Measurements from ENCODE around the gene PRMT3. TPM values are rescaled to one million over a fixed set of nuclear protein-coding genes. Genes with fewer than 3 reads are reported as not detected.

The PRMT3 gene
- total RNA-seq, 1 experiment from 2014 or later, result 22.8 TPM

DNA sequence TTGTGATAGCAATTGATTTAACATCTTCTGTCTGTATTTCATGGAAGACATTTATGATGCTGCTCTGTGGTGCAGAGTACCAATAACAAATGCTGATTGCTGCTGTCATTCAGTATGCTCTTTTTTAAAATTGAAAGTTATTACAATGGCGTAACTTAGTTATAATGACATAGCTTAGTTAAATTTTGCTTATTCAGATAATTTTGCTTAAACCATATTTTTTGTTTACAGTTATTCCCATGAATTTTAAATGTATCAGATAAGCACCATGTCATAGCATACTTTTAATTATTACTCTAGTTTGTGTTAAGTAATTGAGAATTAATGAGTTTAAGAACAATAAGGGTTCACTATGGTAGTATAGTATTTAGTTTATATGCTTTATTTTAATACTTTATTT, 15.5 kb downstream of the PRMT3 start:
- Histone ChIP-seq H3K4me3 (no peak overlapping the region), H3K9me3 (replicated peaks) (no peaks in the 10 kb centered on the region), H3K4me1 (replicated peaks) (no peaks in the 10 kb centered on the region), H3K27ac (no peak overlapping the region), H3K27me3 (replicated peaks) (no peaks in the 10 kb centered on the region), H3K36me3 (peaks cover 27% of the 10 kb centered on the region)
- no peak for DNase-seq (ENCODE audit: low read depth in 1 of 2, low spot score in 2 of 2)

DNA sequence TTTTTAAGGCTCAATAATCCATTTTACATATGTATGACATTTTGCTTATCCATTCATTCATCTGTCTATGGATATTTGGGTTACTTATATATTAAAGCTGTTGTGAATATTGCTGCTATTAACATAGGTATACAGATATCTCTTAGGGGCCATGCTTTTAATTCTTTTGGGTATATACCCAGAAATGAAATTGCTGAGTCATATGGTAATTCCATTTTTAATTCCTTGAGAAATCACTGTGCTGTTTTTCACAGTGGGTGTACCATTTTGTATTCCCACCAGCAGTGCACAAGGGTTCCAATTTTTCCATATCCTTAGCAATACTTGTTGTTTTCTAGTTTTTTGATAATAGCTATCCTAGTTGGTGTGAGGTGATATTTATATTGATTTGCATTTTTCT, 19.0 kb downstream of the PRMT3 start:
- no peak overlapping the region for H3K4me3 ChIP-seq
- no peak overlapping the region for H3K27ac ChIP-seq
- H3K4me1 ChIP-seq (replicated peaks), result no peaks in the 10 kb centered on the region
- no peaks in the 10 kb centered on the region for H3K9me3 ChIP-seq (replicated peaks)
- H3K36me3 ChIP-seq, result peaks cover 25% of the 10 kb centered on the region
- DNase-seq (ENCODE audit: low read depth in 1 of 2, low spot score in 2 of 2), result no peak
- H3K27me3 ChIP-seq (replicated peaks), result no peaks in the 10 kb centered on the region

DNA sequence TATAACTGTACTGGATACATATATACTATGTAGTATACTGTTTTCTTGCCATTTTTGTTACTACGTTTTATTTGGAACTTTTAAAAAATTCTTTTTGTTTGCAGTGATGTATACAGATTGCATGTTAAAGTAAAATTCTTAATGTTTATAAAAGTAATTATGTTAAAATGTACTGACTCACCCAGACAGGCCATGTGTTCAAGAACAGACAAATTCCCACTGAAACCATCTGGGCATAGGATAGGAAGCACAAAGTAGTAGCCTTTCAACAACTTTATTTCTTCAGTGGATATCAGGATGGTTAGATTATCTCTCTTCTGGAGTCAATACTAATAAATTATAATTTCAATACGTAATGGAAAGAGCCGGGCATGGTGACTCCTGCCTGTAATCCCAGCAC, 19.8 kb downstream of the PRMT3 start:
- Histone ChIP-seq H3K9me3 (replicated peaks) (no peaks in the 10 kb centered on the region), H3K36me3 (peaks cover 25% of the 10 kb centered on the region), H3K4me1 (replicated peaks) (no peaks in the 10 kb centered on the region), H3K27me3 (replicated peaks) (no peaks in the 10 kb centered on the region), H3K4me3 (no peak overlapping the region), H3K27ac (no peak overlapping the region)
- DNase-seq (ENCODE audit: low read depth in 1 of 2, low spot score in 2 of 2), result no peak

DNA sequence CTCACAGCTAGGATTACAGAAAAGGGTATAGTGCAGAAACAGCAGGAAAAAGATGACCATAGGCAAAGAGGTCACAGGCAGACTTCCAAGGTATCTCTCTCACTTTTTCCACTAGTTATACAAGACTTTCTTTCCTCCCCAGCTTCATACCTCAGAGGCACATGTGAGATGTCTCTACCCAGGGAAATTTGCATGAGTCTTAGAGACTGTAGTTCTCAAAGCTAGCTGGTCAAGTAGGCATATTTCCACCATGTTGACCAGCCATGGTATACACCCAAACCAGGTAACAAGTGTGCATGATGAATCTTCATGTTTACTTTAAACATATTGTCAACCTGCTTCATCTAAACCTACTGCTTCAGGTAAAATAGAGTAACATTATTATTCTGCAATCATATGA, 27.9 kb downstream of the PRMT3 start:
- no peak overlapping the region for H3K27ac ChIP-seq
- no peak for DNase-seq (ENCODE audit: low read depth in 1 of 2, low spot score in 2 of 2)
- no peak overlapping the region for H3K4me3 ChIP-seq
- H3K4me1 ChIP-seq (replicated peaks), result no peaks in the 10 kb centered on the region
- no peaks in the 10 kb centered on the region for H3K9me3 ChIP-seq (replicated peaks)
- no peaks in the 10 kb centered on the region for H3K27me3 ChIP-seq (replicated peaks)
- peaks cover 9% of the 10 kb centered on the region for H3K36me3 ChIP-seq

DNA sequence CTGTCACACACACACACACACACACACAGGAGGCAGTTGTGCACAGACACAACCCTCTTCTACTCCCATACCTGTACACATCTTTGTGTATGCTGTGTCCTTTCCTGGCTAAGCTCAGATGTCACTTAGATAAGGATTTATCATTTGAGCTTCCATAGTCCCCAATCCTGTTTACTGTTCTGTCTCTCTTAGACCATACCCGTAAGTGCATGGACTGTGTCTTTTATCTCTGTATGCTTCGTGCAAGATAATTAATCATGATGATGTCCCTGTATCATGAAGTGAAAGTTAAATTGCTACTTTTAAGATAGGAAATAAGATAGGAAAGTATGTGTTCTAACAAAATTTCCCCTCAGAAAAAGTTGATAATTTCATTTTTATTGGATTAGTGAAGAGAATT, 30.3 kb downstream of the PRMT3 start:
- Histone ChIP-seq H3K27ac (no peak overlapping the region), H3K36me3 (peaks cover 13% of the 10 kb centered on the region), H3K4me1 (replicated peaks) (no peaks in the 10 kb centered on the region), H3K4me3 (no peak overlapping the region), H3K9me3 (replicated peaks) (no peaks in the 10 kb centered on the region), H3K27me3 (replicated peaks) (no peaks in the 10 kb centered on the region)
- DNase-seq (ENCODE audit: low read depth in 1 of 2, low spot score in 2 of 2), result no peak

DNA sequence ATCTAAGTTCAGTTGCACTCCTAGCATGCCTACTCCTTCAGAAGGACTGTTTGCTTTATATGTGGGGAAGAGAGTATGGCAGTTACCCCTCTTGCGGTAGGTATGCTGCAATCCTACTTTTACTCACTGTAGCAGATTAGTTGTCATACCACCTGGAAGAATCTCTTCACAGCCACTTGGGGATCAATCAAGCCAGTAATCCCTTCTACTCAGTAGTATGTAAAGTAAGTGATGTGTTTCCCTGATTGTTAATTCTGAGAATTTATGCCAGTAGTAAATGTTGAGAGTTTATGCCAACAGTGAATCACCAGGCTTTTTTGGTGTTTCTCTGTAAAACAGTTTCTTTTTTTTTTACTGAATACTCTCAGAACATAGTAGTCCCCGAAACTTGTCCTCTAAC, 34.4 kb downstream of the PRMT3 start:
- Histone ChIP-seq H3K27ac (no peak overlapping the region), H3K4me1 (replicated peaks) (no peaks in the 10 kb centered on the region), H3K9me3 (replicated peaks) (no peaks in the 10 kb centered on the region), H3K27me3 (replicated peaks) (no peaks in the 10 kb centered on the region), H3K36me3 (peaks cover 10% of the 10 kb centered on the region), H3K4me3 (no peak overlapping the region)
- no peak for DNase-seq (ENCODE audit: low read depth in 1 of 2, low spot score in 2 of 2)

DNA sequence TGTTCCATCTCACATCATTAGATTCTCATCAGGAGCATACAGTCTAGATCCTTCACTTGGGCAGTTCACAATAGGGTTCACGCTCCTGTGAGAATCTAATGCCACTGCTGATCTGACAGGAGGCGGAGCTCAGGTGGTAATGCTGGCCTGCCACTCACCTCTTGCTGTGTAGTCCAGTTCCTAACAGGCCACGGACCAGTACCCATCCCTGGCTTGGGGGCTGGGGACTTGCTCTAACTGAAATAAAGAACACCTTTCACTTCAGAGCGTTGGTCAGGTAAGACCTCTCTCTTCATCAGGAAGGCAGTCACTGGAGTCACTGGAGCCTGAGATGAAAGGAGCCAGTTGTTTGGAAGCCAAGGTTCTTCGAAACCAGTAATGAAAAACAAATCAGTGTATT, 41.7 kb downstream of the PRMT3 start:
- DNase-seq (ENCODE audit: low read depth in 1 of 2, low spot score in 2 of 2), result no peak
- Histone ChIP-seq H3K4me3 (no peak overlapping the region), H3K9me3 (replicated peaks) (no peaks in the 10 kb centered on the region), H3K27ac (no peak overlapping the region), H3K36me3 (no peaks in the 10 kb centered on the region), H3K27me3 (replicated peaks) (no peaks in the 10 kb centered on the region), H3K4me1 (replicated peaks) (no peaks in the 10 kb centered on the region)

DNA sequence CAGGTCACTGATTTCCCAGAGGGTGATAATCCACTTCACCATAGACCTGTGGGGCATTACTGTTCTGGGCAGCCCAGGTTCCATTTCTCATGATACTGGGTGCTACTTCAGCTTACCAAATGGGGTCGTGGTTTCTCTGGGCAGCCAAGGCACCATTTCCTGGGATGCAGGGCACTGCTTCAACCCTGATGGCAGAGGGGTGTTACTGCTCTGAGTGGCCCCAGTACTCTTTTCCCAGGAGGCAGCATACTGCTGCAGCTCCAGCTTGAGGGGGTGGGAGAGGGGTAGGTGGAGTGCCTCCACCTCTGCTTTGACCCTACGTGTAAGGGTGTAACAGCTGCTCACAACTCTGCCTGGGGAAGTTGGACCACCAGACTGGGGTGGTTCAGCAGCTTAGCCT, 51.1 kb downstream of the PRMT3 start:
- Histone ChIP-seq H3K27ac (no peak overlapping the region), H3K9me3 (replicated peaks) (no peaks in the 10 kb centered on the region), H3K4me3 (no peak overlapping the region), H3K27me3 (replicated peaks) (no peaks in the 10 kb centered on the region), H3K36me3 (0 out of 2 replicates have a peak, but pooled peaks cover 3% of the 10 kb centered on the region), H3K4me1 (replicated peaks) (no peaks in the 10 kb centered on the region)
- no peak for DNase-seq (ENCODE audit: low read depth in 1 of 2, low spot score in 2 of 2)

DNA sequence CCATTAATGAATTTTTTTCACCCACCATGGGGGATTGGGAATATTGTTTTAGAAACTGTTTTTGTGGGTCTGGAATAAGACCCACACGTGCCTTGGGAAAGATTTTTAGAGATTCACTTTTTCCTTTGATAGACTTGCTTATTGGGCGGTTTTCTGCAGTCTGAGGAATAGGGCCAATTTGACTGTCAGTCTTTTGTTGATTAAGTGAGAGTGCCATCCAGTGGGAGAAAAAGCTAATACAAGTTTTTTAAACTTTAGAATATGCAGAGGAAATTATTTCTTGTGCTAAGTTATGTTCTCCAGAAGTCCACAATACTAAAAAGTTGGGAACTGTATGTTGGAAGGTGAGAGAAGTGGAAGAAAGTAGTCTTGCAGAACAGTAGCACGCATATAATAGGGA, 56.1 kb downstream of the PRMT3 start:
- Histone ChIP-seq H3K4me3 (no peak overlapping the region), H3K27ac (no peak overlapping the region), H3K36me3 (no peaks in the 10 kb centered on the region), H3K9me3 (replicated peaks) (no peaks in the 10 kb centered on the region), H3K4me1 (replicated peaks) (no peaks in the 10 kb centered on the region), H3K27me3 (replicated peaks) (no peaks in the 10 kb centered on the region)
- DNase-seq (ENCODE audit: low read depth in 1 of 2, low spot score in 2 of 2), result peak in 1 of 2 experiments; percentile 5

DNA sequence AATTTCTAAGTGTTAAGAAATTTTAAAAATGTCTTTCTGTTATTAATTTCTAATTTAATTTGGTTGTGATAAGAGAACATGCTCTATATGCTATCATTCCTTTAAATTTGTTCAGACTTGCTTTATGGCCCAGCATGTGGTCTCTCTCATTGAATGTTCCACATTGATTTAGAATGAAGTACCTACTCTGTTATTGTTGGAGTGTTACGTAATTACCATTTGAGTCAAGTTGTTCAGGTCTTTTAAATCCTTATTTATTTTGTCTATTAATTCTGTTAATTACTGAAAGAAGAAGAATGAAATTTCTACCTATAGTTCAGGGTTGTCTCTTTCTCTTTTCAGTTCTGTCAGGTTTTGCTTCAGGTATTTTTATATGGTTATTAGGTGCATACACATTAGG, 57.0 kb downstream of the PRMT3 start:
- Histone ChIP-seq H3K36me3 (no peaks in the 10 kb centered on the region), H3K9me3 (replicated peaks) (no peaks in the 10 kb centered on the region), H3K27ac (no peak overlapping the region), H3K4me3 (no peak overlapping the region), H3K27me3 (replicated peaks) (no peaks in the 10 kb centered on the region), H3K4me1 (replicated peaks) (no peaks in the 10 kb centered on the region)
- no peak for DNase-seq (ENCODE audit: low read depth in 1 of 2, low spot score in 2 of 2)

DNA sequence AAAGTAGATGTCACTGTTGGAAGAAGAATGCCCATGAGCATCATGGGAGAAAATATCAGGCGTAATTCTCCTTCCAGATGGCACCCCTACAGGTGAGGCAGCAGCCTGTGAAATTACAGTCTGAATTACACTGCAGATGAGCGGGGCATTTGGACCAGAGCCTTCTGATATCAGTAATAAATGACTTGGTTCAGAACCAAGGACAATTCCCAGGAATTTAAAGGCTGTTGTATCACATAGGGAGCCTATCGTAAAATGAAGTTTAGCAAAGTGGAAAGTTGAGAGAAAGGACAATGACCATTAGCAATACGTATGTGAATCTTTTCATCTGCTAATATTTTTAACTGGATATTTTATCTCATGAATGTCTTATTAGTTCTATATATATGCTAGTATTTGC, 61.3 kb downstream of the PRMT3 start:
- no peak for DNase-seq (ENCODE audit: low read depth in 1 of 2, low spot score in 2 of 2)
- Histone ChIP-seq H3K9me3 (replicated peaks) (no peaks in the 10 kb centered on the region), H3K36me3 (no peaks in the 10 kb centered on the region; the same call in 1 of the 2 replicates), H3K4me1 (replicated peaks) (no peaks in the 10 kb centered on the region), H3K27ac (no peak overlapping the region), H3K4me3 (no peak overlapping the region), H3K27me3 (replicated peaks) (no peaks in the 10 kb centered on the region)

DNA sequence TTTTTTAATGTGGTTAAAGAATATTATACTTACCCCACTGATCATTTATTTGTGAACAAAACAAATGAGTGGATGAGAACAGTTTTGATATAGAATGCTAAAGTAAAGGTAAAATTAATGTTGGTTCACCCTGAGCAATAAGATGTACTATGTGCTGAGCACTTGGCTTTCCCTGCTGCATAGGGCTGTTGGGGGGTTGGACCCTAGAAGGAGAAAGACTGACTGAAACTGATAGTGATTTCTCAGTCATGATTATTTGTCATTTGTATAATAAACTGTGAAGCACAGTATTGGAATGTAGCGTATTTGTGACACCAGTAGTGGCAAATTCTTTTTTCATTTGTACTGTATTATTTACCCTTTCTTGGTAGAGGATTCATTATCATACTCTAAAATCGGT, 63.3 kb downstream of the PRMT3 start:
- DNase-seq (ENCODE audit: low read depth in 1 of 2, low spot score in 2 of 2), result no peak
- H3K4me1 ChIP-seq (replicated peaks), result no peaks in the 10 kb centered on the region
- no peaks in the 10 kb centered on the region for H3K27me3 ChIP-seq (replicated peaks)
- H3K36me3 ChIP-seq, result no peaks in the 10 kb centered on the region; the same call in 1 of the 2 replicates
- H3K27ac ChIP-seq, result no peak overlapping the region
- H3K9me3 ChIP-seq (replicated peaks), result no peaks in the 10 kb centered on the region
- H3K4me3 ChIP-seq, result no peak overlapping the region

DNA sequence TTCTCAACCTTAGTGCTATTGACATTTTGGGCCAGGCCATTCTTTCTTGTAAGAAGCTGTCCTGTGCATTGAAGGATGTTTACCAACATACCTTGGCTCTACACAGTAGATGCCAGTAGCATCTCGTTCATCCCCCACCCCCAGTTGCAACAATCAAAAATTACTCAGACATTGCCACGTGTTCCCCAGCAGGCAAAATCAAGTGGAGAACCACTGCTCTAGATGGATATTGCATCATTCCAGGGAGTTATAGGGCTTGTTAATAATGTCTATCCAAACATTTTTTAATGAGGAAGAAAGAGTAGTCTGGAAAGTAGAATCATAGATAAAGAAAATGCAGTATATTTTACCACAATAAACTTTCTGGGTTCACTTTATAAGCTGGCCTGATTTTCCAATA, 64.1 kb downstream of the PRMT3 start:
- no peak for DNase-seq (ENCODE audit: low read depth in 1 of 2, low spot score in 2 of 2)
- Histone ChIP-seq H3K9me3 (replicated peaks) (no peaks in the 10 kb centered on the region), H3K4me3 (no peak overlapping the region), H3K27me3 (replicated peaks) (no peaks in the 10 kb centered on the region), H3K36me3 (no peaks in the 10 kb centered on the region; the same call in 1 of the 2 replicates), H3K27ac (no peak overlapping the region), H3K4me1 (replicated peaks) (no peaks in the 10 kb centered on the region)

DNA sequence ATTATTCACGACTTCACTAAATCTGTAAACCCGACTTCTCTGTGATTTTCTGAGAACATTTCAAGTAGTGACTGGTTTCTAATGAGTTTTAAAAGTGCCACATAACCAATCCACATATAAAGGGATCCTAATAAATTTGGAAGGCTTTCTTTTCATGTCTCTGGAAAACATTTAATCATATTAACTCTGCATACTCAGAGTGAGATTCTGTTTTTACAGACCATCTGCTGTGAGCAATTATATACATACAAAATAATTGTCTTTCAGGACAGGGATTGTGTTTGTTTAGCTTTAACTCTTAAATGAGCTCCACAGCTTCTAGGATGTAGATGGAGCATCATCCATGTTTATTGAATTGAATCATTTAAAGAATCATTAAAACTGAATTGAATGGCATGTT, 65.1 kb downstream of the PRMT3 start:
- no peak overlapping the region for H3K27ac ChIP-seq
- no peaks in the 10 kb centered on the region for H3K27me3 ChIP-seq (replicated peaks)
- DNase-seq (ENCODE audit: low read depth in 1 of 2, low spot score in 2 of 2), result no peak
- no peaks in the 10 kb centered on the region; the same call in 1 of the 2 replicates for H3K36me3 ChIP-seq
- no peaks in the 10 kb centered on the region for H3K4me1 ChIP-seq (replicated peaks)
- no peaks in the 10 kb centered on the region for H3K9me3 ChIP-seq (replicated peaks)
- H3K4me3 ChIP-seq, result no peak overlapping the region

DNA sequence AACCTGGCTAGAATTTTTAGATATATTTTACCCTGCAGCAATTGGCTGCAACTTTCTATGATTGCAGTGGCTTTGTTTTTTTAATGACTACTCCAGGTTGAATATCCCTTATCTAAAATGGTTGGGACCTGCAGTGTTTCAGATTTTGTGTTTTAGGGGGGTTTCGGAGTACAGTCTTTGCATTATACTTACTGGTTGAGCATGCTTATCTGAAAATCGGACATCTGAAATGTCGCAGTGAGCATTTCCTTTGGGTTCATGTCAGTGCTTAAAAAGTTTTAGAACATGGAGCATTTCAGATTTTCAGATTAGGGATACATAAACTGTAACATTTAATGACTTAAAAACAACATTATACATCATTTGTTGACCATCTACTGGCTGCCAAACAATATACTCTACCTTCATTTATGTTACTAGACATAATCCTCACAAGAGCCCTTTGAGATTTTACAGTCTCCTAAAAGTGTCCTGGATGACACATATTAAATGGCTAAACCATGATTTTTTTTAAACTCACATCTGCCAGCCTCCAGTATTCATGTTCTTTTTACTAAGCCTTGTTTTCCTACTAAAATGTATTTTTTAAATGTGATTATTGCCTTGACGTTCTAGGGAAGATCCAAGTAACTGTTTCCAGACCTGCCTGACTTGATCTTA, 66.3 kb downstream of the PRMT3 start:
- Histone ChIP-seq H3K27me3 (replicated peaks) (no peaks in the 10 kb centered on the region), H3K27ac (no peak overlapping the region), H3K9me3 (replicated peaks) (no peaks in the 10 kb centered on the region), H3K4me1 (replicated peaks) (no peaks in the 10 kb centered on the region), H3K4me3 (no peak overlapping the region), H3K36me3 (no peaks in the 10 kb centered on the region; the same call in 1 of the 2 replicates)
- DNase-seq (ENCODE audit: low read depth in 1 of 2, low spot score in 2 of 2), result no peak
